Stomach (tissue), 4 donors: ENCODE measurements around the gene COX4I2.

Experiments used
- POLR2A ChIP-seq, 4 donors: fragments of 450-650 bp; IDR thresholded peaks; one replicate each; pipeline ENCODE4 v1.6.1; 2016; ENCODE audit warnings: antibody characterized with exemption in 4 of 4, control low read depth in 2 of 4, mild to moderate bottlenecking in 1 of 4, moderate library complexity in 1 of 4
- TF ChIP-seq, protein P1 (sequence below), 7 experiments: fragments of 450-650 bp in 4 of 7; fragments of 200-600 bp in 3 of 7; sonication (generic) in 3 of 7; IDR thresholded peaks; one replicate each; pipeline ENCODE4 v1.5.1; 2016 to 2019; ENCODE audit warnings: antibody characterized with exemption in 7 of 7, control low read depth in 2 of 7, mild to moderate bottlenecking in 1 of 7

DNA sequence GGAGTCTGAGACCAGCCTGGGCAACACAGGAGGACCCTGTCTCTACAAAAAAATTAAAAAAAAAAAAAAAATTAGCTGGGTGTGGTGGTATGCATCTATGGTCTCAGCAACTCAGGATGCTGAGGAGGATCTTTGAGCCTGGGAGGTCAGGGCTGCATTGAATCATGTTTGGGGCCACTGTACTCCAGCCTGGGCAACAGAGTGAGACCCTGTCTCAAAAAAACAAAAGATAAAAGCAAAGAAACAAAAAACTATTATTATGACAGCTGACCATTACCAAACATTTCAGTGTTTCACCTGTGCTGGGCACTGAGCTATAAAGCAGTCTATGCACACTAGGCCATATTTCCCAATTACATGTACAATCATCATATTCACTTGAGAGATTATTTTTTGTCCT, 35.7 kb downstream of the COX4I2 start:
- TF ChIP-seq, protein P1, sequence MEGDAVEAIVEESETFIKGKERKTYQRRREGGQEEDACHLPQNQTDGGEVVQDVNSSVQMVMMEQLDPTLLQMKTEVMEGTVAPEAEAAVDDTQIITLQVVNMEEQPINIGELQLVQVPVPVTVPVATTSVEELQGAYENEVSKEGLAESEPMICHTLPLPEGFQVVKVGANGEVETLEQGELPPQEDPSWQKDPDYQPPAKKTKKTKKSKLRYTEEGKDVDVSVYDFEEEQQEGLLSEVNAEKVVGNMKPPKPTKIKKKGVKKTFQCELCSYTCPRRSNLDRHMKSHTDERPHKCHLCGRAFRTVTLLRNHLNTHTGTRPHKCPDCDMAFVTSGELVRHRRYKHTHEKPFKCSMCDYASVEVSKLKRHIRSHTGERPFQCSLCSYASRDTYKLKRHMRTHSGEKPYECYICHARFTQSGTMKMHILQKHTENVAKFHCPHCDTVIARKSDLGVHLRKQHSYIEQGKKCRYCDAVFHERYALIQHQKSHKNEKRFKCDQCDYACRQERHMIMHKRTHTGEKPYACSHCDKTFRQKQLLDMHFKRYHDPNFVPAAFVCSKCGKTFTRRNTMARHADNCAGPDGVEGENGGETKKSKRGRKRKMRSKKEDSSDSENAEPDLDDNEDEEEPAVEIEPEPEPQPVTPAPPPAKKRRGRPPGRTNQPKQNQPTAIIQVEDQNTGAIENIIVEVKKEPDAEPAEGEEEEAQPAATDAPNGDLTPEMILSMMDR (IDR thresholded peaks at IDR 0.05), result no peak
- no peak for TF ChIP-seq POLR2A (IDR thresholded peaks at IDR 0.05)
